ENCODE results near the gene ITPR1.
"Not testable (repeated sequence)": the region's sequence is repeated elsewhere in the genome, so short reads cannot be mapped to it uniquely, and the experiment has no call there.

Gene ITPR1

DNA sequence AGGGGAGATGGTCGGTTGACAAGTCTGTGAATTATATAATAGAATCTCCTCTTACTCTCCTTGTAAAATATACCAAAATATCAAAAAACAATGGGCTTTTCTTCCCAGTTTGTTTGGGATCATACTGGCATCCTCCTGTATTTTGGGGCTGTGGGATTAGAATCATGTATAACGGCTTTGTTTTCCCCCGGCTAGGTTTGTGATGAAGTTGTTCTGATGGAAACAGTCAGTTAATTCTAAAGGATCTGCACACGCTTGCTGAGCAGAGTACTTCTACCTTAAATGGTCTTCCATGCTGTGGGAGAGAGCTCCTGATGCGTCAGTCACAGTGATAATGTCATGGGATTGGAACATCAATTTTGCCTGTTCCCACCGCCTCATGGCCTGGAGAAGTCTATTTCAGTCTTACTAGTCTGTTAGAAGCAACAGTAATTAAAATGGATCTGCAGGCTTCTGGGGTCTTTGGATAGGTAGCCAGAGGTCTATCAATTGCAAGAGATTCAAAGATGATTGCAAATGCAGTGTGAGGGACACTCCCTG is 81.3 kb downstream of the ITPR1 start:
- no peak for DNase-seq

DNA sequence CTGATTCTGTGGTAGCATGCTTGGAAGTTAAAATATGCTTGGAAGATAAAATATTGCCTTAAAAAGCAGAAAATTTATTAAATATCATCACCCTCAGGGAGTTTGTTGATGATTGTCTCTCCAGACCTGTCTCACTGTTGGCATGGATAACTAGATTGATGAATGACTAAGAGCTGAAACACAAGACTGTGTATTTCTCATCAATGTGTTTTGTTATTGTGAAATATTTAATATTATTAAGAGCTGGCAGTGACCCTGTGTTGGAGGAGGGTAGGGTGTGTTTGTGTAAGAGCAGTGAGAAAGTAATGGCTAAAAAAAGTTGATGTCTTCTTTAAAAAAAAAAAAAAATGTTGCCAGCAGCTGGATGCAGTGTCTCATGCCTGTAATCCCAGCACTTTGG is 82.2 kb downstream of the ITPR1 start:
- no peak for DNase-seq

DNA sequence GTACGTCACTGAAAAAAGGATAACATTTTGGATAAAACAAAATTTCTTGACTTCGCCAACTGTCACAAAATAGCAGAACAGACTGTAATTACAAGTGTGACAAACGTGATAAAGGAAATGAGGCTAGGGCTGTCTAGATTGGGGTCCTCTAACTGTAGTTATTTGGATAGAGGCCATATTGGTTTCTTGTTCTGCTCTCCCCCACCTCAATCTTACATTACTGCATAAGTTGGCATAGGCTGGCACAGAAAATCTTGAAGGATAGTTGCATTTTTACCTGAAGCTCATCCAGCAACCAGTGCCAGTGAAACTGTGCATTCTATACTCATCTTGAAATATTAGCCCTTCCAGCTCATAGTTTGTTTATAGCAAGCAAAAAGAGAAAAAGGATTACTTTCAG is 84.6 kb downstream of the ITPR1 start:
- no peak for DNase-seq

DNA sequence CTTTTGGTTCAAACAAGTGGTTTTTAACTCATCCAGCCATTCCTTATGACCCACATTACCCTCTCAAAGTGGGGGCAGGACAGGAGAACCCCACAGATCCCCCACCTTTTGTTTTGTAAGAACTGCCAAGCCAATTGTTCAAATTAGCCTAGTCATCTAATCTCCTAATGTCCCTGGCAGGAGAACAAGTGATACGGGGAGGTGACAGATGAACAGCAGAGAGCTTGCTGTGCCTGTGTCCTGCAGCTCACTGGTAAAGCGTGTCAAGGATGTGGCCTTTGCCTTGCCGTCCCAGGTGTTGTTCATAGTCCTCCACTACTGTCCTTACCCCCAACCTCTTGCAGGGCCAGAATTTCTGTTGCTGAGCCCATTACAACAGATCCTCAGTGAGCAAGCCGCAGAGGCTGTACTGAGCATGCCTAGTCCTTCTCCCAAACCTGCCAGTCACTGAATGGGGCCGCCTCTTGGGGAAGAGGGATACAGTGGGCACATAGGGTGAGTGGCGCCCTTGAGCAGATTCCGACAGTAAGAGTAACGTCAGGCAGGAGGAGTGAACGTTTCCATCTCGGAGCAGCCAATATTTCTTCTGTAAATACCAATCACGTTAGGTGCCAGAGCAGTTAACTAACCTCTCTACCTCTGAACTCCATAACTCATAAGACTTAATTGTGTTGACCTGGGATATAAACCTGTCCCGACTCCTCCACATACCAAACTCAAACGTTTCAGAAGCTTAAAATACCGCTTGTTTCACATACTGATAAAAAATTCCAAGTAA is 87.4 kb downstream of the ITPR1 start:
- no peak for DNase-seq

DNA sequence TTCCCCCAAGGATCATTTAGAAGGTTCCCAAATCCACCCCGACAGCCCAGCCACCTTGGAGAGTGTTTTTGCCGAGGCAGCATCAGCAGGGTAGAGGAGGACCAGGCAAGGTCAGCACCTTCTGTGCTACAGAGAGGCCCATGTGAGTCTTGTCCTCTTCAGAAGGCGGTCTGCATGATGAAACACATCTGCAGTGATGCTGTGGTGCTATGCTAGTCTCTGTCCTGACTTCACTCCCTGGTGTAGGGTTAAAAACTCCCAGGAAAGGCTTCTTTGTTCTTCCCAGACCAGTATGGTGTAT is 87.9 kb downstream of the ITPR1 start:
- no peak for DNase-seq

DNA sequence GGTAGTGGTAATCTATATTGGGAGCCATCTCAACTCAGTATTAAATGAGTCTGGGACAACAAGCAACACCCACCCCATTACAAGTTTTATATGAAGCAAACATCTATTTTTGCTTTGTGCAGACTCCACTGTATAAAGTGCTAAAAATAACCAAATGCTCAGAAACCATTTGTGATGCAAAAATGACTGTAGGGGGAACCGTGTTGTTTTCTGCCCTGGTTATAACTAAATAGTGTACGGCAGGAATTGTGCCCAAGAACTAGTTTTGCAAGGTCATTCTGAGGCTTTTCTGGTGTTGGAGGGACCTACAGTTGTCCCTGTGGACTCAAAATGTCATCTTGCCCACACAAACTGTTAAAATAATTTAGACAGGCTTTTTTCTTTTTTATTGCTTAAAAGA is 88.3 kb downstream of the ITPR1 start:
- no peak for DNase-seq

DNA sequence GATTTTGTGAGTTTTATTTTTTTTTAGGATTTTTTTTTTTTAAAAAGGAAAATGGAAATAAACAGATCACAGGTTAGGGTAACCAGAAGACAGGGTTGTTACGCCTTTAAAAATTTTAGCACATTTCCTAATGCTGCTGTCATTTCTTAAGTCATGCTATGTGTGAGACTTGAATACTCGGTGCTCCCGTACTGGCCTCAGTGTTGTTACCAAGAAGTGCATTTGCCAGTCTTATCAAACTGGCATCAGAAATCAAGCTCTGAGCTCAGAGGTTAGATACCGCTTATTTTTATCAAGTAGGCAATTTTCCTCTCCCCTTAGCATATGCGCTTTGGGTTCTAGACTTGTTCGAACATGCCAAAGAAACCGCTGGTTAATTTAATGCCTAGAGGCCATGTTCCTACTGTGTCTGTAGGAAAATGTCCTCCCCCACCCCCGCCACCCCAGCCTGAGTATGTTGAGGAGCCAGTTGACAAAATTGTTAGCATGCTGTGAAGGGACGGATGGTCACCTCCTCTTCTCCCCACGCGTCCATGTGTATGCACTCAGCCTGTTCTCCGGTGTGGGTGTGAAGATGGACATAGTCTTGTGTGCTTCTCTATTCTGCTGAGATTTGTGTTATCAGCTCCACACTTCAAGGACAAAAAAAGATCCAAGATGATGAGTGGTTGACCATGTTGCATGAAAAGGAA is 88.9 kb downstream of the ITPR1 start:
- DNase-seq, result no peak

DNA sequence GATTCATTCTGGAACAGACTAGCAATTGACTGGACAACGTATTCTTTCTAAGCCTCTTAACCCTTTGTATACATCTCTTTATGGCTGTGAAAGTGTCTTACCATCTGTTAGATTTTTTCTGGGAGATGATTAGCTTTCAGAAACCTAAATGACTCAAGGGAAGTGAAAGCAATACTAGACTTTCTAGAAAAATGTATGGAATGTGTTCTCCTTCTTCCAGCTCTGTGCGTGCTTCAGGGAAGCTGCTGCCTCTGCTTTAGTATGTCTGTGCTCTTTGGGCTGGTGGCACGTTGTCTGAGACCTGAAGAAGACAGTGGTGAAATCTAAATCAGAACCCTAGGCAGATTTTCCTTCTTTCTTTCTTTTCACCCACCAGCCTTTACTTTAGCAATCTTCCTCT is 89.5 kb downstream of the ITPR1 start:
- DNase-seq, result no peak

DNA sequence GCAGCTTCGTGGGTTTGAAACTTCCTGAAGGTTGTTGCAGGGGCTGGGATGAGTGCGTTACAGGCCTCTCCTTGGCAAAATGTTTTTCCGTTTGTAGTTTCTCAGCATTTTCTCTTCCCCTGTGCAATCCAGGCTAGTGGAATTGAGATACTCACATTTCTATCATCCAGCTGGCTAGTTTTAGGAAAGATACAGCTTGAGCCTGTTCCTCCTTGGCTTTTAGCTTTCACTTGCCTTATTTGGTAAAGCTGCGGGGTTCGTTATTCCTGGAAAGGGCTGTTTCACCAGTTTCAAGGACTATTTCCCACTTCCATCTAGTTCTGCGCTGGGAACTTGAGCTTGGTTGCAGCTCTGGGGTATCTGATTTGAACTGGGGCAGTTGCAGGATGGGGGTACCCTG is 90.3 kb downstream of the ITPR1 start:
- DNase-seq, result no peak

DNA sequence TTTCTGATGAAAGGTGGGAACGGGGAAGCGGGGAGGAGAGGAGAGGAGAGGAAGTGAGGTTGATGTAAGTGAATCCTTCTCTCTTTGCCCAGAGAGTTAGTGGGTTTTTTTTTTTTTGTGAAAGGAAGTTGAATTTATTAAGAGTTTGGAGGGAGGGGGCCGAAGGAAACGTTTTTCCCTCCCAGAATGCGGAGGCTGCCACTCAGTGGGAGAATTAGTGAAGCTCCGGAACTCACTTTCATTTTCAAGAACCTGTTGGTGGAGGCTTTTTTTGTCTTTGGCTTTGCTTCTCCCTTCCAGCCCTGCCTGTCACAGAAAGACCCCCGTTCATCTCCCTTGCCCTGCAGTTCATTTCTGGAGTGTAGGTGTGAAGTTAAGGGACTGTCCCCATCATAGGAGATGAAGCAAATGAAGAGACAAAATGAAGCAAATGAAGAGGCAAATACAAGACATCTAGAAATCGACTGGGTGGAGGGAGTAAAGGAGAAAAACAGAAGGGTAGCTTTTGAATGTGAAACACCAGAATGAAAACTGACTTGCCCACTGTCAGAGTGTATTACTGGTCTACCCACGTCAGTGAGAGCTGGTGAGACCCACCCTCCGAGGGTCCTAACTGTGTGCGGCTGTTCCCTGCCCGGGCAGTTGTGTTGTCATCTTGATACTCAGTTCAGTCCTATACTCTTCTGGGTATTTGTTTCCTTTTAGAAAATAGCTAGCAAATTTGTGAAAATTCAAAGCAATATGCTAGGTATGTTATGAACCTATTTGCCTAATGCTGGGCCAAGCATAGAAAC is 91.5 kb downstream of the ITPR1 start:
- DNase-seq, result no peak

DNA sequence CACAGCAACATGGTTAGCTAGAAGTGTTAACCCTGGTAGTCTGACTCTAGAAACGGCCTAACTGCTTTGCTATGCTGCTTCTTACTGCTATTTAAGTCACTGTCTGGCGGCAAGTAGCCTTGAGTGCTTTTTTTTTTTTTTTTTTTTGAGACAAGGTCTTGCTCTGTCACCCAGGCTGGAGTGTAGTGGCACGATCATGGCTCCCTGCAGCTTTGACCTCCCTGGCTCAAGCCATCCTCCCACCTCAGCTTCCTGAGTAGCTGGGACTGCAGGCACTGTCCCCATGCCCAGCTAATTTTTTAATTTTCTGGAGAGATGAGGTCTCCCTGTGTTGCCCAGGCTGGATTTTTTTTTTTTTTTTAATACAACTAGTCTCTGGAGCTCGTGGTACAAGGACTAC is 93.2 kb downstream of the ITPR1 start:
- DNase-seq, result no peak

DNA sequence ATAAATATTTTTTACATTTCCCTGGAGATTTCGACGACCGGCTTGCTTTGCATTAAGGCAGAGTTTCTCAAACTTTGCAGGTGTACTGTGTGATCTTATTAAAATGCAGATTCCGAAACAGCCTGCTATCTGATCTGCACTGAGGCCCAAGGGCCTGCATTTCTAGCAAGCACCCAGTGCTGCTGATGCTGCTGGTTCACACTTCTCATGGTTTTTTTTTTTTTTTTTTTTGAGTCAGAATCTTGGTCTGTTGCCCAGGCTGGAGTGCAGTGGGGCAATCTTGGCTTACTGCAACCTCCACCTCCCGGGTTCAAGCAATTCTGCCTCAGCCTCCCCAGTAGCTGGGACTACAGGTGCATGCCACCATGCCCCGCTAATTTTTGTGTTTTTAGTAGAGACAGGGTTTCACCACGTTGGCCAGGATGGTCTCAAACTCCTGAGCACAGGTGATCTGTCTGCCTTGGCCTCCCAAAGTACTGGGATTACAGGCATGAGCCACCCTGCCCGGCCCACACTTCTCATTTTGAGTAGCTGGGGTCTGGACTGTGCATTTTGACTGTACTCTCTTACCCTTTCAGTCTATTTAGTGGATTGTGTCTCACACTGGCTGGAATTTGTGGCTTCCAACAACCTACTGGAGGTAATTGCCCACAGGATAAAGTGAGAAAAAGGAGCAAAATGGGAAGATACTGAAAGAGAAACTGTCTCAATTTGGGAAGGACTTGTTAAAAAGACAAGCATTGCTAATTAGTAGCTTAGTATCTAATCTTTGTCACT is 94.1 kb downstream of the ITPR1 start:
- DNase-seq, result no peak

DNA sequence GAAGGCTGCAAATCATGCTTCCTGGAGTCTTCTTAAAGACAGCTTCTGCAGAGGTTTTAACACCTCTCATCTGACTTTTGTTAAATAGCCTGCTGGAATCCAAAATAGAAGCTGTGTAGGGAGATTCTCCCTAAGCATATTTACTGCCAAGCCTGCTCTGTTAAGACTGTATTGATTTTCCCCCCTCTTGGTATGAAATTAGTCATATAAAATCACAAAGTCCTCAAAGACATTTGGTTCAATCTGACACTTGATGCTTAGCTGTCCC is 94.6 kb downstream of the ITPR1 start:
- no peak for DNase-seq

DNA sequence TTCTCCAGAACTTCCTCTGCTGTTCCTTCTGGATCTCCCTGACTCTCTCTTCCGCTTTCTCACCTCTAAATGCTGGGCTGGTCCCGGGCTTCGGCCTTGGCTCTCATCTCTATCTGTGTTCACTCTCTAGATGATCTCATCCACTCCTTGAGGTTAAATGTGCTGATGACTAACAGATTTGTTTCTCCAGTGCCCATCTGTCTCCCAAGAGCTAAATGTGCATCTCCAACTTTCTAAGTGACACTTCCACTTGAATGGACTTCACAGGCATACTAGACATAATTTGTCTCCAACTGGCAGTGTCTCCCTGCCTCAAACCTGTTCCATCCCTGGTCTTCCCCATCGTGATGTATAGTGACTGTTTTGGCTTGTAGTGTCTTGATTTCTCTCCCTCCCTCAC is 95.3 kb downstream of the ITPR1 start:
- no peak for DNase-seq

DNA sequence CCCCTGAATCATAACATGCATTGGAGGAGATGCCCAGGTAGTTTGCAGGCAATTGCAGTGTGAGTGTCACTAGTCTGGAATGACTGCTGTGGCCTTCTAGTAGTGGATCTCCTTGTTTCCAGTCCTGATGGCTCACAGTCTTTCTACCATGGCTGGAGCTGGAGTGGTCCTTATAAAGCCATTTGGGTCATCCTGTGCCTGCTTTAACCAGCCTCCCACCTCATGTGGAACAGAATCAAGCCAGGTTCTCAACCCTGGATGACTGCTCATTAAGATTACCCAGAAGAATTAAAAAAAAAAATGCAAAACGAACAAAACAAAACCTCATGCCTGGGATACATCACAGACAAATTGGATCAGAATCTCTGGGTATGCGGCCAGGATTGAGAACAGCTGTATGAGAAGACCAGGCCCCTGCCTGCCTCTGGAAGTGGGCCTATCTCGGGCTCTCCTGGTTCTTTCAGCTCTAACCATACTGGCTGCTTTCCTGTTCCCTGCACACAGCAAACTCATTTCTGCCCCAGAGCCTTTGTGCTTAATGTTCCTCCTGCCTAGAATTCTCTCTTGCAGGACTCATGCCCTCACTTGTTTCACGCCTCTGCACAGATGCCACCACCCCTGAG is 96.4 kb downstream of the ITPR1 start:
- DNase-seq, result no peak

DNA sequence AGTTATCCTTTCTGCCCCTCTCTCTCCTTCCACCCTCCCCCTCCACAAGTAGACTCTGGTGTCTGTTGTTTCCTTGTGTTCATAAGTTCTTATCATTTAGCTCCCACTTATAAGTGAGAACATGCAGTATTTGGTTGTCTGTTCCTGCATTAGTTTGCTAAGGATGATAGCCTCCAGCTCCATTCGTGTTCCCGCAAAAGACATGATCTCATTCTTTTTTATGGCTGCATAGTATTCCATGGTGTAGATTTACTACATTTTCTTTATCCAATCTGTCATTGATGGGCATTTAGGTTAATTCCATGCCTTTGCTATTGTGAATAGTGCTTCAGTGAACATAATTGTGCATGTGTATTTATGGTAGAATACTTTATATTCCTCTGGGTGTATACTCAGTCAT is 97.7 kb downstream of the ITPR1 start:
- DNase-seq, result not testable (repeated sequence)

DNA sequence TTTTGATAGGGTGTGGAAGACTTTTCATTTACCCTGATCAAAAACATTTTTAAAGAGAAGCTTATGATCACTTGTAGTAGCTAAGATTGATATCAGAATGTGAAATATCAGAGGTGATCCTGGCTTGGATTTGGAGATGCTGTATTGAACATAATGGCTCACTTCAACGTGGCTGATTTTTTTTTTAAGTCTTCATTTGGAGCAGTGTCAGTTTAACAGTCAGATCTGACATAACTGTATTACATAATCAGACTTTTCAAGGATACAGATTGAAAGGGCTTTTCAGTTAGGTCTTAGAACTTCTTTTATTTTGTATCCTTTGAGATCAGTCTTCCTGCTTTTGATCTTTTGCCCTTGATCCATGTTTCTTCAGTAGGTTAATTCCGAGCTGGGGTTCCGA is 98.5 kb downstream of the ITPR1 start:
- no peak for DNase-seq

DNA sequence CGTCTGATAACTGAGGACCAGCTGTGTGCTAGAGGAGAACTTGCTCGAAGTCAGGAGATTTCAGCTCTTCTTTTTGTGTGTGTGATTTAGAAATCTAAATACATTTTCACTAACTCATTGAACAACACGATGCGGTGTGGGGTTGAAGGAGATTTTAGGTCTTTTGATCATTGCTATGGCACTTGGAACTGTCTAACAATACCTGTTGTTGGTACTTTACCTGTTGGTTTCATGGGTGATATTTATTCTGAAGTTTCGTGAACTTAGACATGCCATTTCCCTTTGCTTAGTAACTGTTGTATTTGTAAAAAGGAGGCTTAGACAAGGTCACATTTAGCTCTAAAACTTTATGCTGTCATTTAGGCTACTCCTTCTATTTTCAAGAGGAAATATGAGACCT is 99.9 kb downstream of the ITPR1 start:
- no peak for DNase-seq

DNA sequence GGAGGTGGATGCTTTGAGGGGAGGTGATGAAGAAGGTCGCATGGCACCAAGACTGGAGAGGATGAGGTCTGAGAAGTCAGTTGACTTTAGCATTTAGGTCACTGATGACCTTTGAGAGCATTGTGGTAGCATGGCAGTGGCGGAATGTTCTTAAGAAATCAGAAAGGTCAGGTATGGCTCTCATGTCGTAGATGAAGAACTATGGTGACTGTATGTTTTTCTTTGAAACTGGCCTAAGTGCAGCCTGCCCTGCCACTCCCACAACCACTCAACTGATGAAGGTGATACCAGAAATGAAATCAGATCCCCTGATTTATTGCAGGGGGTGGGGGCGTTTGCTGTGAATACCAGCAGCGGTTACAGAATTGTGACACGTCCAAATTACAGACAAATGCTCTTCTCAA is 102.6 kb downstream of the ITPR1 start:
- no peak for DNase-seq

DNA sequence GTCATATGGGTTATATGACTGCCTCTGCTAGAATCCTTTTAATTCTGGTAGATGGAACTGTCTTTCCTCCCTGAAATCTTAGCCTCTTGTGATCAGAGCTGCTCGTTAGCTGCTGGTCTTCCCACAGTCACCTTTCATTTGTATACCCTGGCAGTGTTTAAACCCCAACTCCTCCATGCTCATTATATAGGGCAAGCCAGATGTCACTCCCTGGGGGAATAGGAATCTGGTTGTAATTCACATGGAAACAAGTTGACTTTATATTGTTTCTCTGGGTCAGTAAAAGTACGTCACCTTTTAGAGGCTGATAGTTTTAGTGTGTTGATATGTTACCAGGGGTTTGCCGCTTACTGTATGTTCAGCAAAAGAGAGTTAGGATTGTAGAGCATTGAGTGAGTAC is 103.5 kb downstream of the ITPR1 start:
- no peak for DNase-seq

DNA sequence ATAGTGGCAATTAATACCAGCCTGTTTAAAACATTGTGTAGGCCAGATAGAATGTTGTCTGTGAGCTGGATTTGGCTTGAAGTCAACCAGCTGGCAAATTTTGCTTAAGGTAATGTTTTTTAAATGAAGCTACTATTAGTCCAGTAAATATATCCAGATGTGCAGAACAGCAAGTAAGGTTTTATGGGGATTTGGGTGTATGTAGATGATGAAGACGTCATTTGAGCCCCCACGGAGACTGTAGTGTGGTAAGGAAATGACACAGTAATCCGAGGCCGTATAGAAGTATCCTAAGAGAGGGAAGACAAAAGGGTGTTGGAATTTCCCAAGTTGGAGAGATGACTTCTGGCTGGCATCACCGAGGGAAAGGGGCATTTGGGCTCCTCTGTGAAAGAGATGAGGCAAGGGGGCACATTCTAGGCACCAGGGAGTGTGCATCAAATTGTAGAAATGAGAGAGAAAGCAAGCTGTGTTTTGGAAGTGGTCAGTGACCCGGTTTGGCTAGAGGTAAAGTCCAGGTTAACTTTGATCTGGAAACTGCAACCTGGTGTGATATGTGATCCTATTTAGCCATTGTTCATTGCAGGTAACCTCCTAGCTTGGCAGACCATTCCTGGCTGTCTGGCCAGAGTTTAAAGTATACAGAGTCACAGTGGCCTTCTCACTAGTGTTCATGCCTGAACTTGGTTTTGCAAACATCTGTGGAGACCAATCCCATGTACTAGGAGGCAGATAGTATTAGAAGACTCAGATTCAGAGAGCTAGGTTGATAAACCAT is 104.2 kb downstream of the ITPR1 start:
- DNase-seq, result no peak

DNA sequence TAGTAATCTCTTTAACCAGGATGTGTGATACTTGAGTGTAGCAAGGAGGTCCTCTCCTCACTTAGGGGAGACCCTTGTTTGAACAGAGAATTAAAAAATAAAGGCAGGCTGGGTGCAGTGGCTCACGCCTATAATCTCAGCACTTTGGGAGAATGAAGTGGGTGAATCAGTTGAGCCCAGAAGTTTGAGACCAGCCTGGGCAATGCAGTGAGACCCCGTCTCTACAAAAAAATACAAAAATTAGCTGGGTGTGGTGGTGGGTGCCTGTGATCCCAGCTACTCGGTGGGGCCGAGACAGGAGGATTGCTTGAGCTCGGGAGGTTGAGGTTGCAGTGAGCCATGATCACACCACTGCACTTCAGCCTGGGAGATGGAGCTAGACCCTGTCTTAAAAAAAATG is 105.1 kb downstream of the ITPR1 start:
- not testable (repeated sequence) for DNase-seq
